ENCODE data around the gene XPOT.

DNA sequence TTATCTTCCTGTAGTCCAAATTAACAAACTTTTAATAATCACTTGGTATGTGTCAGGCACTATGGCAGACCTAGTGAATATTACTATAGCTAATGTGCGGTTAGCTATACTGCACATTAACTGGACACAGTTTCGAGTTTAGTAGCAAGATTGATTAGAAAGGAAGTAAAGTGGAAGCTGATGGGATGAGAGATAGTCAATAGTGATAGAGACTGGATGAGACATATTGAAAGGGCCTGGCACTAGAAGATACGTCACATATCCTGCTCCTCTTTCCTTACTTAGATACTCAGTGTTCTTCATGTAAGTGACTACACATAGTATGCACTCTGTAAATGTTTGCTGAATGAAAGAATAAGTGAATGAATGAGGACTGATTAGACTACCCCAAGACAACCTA lies 53.3 kb downstream of the XPOT start:
- no peak for TF ChIP-seq EZH2 (IDR thresholded peaks at IDR 0.05; ENCODE audit: insufficient read depth, poor library complexity, severe bottlenecking)
- TF ChIP-seq EZH2phosphoT487 (IDR thresholded peaks at IDR 0.05; ENCODE audit: insufficient read depth, low read depth): no peak
